ENCODE data around the gene LRTM2.

The LRTM2 gene

GRCh38 chr12:1797011-1797901 is 23.1 kb upstream of the LRTM2 start:
- in situ Hi-C loops (cut with HindIII; ENCODE audit: low sequenced_read_pairs), result no loop called here

GRCh38 chr12:1797991-1798640 is 22.2 kb upstream of the LRTM2 start:
- in situ Hi-C loops (cut with HindIII; ENCODE audit: low sequenced_read_pairs), result no loop called here

GRCh38 chr12:1798641-1799020 is 21.7 kb upstream of the LRTM2 start:
- in situ Hi-C loops (cut with HindIII; ENCODE audit: low sequenced_read_pairs), result no loop called here

GRCh38 chr12:1799051-1799881 is 21.1 kb upstream of the LRTM2 start:
- in situ Hi-C loops (cut with HindIII; ENCODE audit: low sequenced_read_pairs), result no loop called here

- in situ Hi-C loops (cut with HindIII; ENCODE audit: low sequenced_read_pairs), result no loop called here
Observed at GRCh38 chr12:1799882-1800400, 20.4 kb upstream of the LRTM2 start.

GRCh38 chr12:1800401-1801302 is 19.7 kb upstream of the LRTM2 start:
- in situ Hi-C loops (cut with HindIII; ENCODE audit: low sequenced_read_pairs), result no loop called here

GRCh38 chr12:1801303-1801975 is 18.9 kb upstream of the LRTM2 start:
- in situ Hi-C loops (cut with HindIII; ENCODE audit: low sequenced_read_pairs), result no loop called here

- in situ Hi-C loops (cut with HindIII; ENCODE audit: low sequenced_read_pairs), result no loop called here
Observed at GRCh38 chr12:1803736-1804135, 16.6 kb upstream of the LRTM2 start.

- in situ Hi-C loops (cut with HindIII; ENCODE audit: low sequenced_read_pairs), result no loop called here
Observed at GRCh38 chr12:1804545-1805332, 15.6 kb upstream of the LRTM2 start.

GRCh38 chr12:1805441-1806081 is 14.8 kb upstream of the LRTM2 start:
- in situ Hi-C loops (cut with HindIII; ENCODE audit: low sequenced_read_pairs), result no loop called here

GRCh38 chr12:1806301-1807086 is 13.9 kb upstream of the LRTM2 start:
- in situ Hi-C loops (cut with HindIII; ENCODE audit: low sequenced_read_pairs), result no loop called here

GRCh38 chr12:1807087-1807860 is 13.1 kb upstream of the LRTM2 start:
- in situ Hi-C loops (cut with HindIII; ENCODE audit: low sequenced_read_pairs), result no loop called here

- in situ Hi-C loops (cut with HindIII; ENCODE audit: low sequenced_read_pairs), result no loop called here
Observed at GRCh38 chr12:1808036-1808797, 12.1 kb upstream of the LRTM2 start.

GRCh38 chr12:1808798-1809480 is 11.4 kb upstream of the LRTM2 start:
- in situ Hi-C loops (cut with HindIII; ENCODE audit: low sequenced_read_pairs), result no loop called here

GRCh38 chr12:1809591-1810190 is 10.7 kb upstream of the LRTM2 start:
- in situ Hi-C loops (cut with HindIII; ENCODE audit: low sequenced_read_pairs), result no loop called here
